Measurements from ENCODE around the gene YIPF5.

Gene YIPF5

GRCh38 chr5:144125163-144125726 lies 45.2 kb downstream of the YIPF5 start:
- DNase-seq (ENCODE audit: low read depth) = no peak

GRCh38 chr5:144122641-144123040 lies 47.8 kb downstream of the YIPF5 start:
- no peak for DNase-seq (ENCODE audit: low read depth)

- DNase-seq (ENCODE audit: low read depth) = no peak
These were observed 48.4 kb downstream of the YIPF5 start for GRCh38 chr5:144122081-144122480.

GRCh38 chr5:144121577-144121976 lies 48.9 kb downstream of the YIPF5 start:
- no peak for DNase-seq (ENCODE audit: low read depth)

GRCh38 chr5:144120661-144121180 lies 49.7 kb downstream of the YIPF5 start:
- no peak for DNase-seq (ENCODE audit: low read depth)

DNA sequence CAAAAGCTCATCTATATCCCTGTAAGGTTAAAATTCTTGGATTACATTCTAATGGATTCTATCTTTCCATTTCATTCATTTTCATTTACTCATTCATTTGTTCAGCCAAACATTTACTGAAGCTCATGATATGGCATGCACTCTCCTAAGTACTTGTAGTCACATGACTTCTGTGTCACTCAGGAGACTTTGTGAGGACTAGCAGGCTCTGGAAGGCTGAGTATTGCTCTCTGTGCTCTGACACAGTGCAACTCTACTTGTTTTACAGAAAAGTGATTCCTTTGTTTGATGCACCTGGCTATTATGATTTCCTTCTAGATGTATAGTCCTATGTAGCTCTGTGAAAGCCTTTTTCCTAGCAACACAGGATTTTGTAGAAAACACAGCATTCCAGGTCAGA lies 53.0 kb downstream of the YIPF5 start:
- DNase-seq (ENCODE audit: low read depth) = no peak

DNA sequence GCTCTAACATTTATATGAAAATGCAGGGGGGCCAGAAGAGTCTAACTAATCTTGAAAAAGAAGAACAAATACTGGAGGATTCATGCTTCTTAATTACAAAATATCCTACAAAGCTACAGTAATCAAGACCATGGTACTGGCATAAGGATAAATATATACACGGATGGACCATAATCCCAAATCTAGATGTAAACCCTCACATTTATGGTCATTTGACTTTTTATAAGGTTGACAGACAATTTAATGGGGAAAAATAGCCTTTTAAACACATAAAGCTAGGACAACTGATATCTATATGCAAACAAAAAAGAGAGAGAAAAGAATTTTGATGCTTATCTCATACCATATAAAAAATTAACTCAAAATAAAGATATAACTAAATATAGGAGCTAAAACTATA lies 55.9 kb downstream of the YIPF5 start:
- DNase-seq (ENCODE audit: low read depth) = no peak

Data from T-helper 22 cell (primary cell).